Measurements from ENCODE around the gene TRIM60.
"Not testable (repeated sequence)": the region's sequence is repeated elsewhere in the genome, so short reads cannot be mapped to it uniquely, and the experiment has no call there.

DNA sequence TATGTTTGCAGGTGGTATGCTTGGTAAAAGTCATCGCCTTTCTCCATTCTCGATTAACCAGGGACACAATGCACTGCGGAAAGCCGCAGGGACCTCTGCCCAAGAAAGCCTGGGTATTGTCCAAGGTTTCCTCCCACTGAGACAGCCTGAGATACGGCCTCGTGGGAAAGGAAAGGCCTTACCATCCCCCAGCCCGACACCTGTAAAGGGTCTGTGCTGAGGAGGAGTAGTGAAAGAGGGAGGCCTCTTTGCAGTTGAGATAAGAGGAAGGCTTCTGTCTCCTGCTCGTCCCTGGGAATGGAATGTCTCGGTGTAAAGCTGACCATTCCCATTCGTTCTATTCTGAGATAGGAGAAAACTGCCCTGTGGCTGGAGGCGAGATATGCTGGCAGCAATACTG is 41.5 kb downstream of the TRIM60 start:
- TF ChIP-seq, protein P1, sequence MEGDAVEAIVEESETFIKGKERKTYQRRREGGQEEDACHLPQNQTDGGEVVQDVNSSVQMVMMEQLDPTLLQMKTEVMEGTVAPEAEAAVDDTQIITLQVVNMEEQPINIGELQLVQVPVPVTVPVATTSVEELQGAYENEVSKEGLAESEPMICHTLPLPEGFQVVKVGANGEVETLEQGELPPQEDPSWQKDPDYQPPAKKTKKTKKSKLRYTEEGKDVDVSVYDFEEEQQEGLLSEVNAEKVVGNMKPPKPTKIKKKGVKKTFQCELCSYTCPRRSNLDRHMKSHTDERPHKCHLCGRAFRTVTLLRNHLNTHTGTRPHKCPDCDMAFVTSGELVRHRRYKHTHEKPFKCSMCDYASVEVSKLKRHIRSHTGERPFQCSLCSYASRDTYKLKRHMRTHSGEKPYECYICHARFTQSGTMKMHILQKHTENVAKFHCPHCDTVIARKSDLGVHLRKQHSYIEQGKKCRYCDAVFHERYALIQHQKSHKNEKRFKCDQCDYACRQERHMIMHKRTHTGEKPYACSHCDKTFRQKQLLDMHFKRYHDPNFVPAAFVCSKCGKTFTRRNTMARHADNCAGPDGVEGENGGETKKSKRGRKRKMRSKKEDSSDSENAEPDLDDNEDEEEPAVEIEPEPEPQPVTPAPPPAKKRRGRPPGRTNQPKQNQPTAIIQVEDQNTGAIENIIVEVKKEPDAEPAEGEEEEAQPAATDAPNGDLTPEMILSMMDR (conservative IDR thresholded peaks at IDR 0.05; ENCODE audit: low read depth in 2 of 2) = not testable (repeated sequence)
- TF ChIP-seq EZH2 (IDR thresholded peaks at IDR 0.05; ENCODE audit: low read depth, unreplicated experiment) = not testable (repeated sequence)
